Measurements from ENCODE around the gene CHRNB1. TPM values are rescaled to one million over a fixed set of nuclear protein-coding genes. Genes with fewer than 3 reads are reported as not detected.

Gene CHRNB1
- total and polyA plus RNA-seq, 2 donors from 2014 or later = 11.9 to 19.3 TPM

DNA sequence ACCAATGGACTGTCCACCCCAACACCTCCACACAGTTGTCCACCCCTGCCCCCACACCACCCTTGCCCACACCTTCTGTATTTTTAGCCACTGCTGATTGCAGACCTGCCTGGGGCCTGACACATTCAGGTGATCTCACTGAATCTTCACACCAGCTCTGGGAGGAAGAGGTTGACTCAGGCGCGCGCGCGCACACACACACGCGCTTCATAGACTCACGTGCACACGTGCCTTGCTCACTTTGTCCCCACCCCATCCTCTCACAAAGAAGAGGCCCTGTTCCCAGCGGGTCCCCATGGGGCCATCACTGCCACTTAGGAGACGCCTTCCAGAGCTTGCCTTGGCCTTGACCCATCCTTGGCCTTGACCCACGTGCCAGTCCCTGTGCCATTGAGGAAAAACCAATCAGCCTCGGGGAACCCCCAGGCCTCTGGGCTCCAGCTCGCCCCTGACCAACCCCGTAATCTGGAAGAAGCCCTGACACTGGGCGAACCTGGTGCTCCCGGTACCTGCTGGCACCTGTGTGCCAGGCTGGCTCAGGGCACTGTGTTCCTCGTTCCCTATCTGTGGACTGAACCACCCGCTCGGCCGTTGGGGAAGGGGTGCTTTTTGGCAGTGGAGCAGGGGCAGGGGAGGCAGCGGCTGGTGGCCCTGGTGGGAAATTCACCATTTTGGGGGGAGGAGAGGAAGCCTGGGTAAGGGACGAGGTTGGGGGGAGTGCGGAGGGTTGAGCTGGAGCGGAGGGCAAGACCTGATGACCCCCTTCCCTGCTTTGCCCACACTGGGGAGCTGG, 34.0 kb upstream of the CHRNB1 start:
- H3K36me3 ChIP-seq (ENCODE audit: control insufficient read depth in 2 of 3, insufficient read depth in 3 of 3, low read length in 3 of 3) = no peaks in the 10 kb centered on the region
- no peaks in the 10 kb centered on the region for H3K27me3 ChIP-seq (ENCODE audit: control insufficient read depth, insufficient read depth, low read length)
- no peak overlapping the region for H3K27ac ChIP-seq (ENCODE audit: low read depth in 2 of 2, low read length in 2 of 2)
- no peak overlapping the region for H3K9ac ChIP-seq (ENCODE audit: low read length in 3 of 3)
- intact Hi-C loops (cut with DNase I) = no loop called here
- no peaks in the 10 kb centered on the region for H3K4me1 ChIP-seq (ENCODE audit: control insufficient read depth in 2 of 3, insufficient read depth in 2 of 3, low read depth in 1 of 3, low read length in 3 of 3)
- H3K9me3 ChIP-seq (ENCODE audit: control insufficient read depth in 2 of 3, insufficient read depth in 1 of 3, low read length in 3 of 3) = no peaks in the 10 kb centered on the region
- no peak overlapping the region for H3K4me3 ChIP-seq (ENCODE audit: low read length in 3 of 3)
- TF ChIP-seq, protein P1, sequence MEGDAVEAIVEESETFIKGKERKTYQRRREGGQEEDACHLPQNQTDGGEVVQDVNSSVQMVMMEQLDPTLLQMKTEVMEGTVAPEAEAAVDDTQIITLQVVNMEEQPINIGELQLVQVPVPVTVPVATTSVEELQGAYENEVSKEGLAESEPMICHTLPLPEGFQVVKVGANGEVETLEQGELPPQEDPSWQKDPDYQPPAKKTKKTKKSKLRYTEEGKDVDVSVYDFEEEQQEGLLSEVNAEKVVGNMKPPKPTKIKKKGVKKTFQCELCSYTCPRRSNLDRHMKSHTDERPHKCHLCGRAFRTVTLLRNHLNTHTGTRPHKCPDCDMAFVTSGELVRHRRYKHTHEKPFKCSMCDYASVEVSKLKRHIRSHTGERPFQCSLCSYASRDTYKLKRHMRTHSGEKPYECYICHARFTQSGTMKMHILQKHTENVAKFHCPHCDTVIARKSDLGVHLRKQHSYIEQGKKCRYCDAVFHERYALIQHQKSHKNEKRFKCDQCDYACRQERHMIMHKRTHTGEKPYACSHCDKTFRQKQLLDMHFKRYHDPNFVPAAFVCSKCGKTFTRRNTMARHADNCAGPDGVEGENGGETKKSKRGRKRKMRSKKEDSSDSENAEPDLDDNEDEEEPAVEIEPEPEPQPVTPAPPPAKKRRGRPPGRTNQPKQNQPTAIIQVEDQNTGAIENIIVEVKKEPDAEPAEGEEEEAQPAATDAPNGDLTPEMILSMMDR (IDR thresholded peaks at IDR 0.05; ENCODE audit: borderline replicate concordance, extremely low read depth, insufficient read depth) = no peak
- FAIRE-seq = no peak
- no peak for DNase-seq

DNA sequence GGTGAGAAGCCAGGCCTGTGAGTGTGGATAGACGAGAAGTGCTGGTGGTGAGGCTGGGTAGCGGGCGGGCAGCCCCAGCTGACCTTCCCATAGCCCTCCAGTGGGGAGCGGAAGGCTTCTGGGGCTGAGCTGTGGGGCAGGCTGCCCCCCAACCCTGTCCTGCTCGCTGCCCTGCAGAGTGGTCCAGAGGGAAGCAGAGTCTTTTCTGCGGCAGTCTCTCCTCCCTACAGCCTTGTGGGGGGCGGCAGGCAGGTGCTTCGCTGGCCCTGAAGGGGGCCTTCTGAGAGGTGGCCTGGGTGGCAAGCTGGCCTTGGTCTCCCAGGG, 33.5 kb upstream of the CHRNB1 start:
- no peaks in the 10 kb centered on the region for H3K9me3 ChIP-seq (ENCODE audit: control insufficient read depth in 2 of 3, insufficient read depth in 1 of 3, low read length in 3 of 3)
- H3K4me1 ChIP-seq (ENCODE audit: control insufficient read depth in 2 of 3, insufficient read depth in 2 of 3, low read depth in 1 of 3, low read length in 3 of 3) = no peaks in the 10 kb centered on the region
- H3K36me3 ChIP-seq (ENCODE audit: control insufficient read depth in 2 of 3, insufficient read depth in 3 of 3, low read length in 3 of 3) = no peaks in the 10 kb centered on the region
- DNase-seq (no peak), FAIRE-seq (no peak)
- H3K9ac ChIP-seq (ENCODE audit: low read length in 3 of 3) = no peak overlapping the region
- H3K27ac ChIP-seq (ENCODE audit: low read depth in 2 of 2, low read length in 2 of 2) = no peak overlapping the region
- H3K27me3 ChIP-seq (ENCODE audit: control insufficient read depth, insufficient read depth, low read length) = no peaks in the 10 kb centered on the region
- intact Hi-C loops (cut with DNase I) = no loop called here
- TF ChIP-seq, protein P1 (IDR thresholded peaks at IDR 0.05; ENCODE audit: borderline replicate concordance, extremely low read depth, insufficient read depth) = no peak
- no peak overlapping the region for H3K4me3 ChIP-seq (ENCODE audit: low read length in 3 of 3)

DNA sequence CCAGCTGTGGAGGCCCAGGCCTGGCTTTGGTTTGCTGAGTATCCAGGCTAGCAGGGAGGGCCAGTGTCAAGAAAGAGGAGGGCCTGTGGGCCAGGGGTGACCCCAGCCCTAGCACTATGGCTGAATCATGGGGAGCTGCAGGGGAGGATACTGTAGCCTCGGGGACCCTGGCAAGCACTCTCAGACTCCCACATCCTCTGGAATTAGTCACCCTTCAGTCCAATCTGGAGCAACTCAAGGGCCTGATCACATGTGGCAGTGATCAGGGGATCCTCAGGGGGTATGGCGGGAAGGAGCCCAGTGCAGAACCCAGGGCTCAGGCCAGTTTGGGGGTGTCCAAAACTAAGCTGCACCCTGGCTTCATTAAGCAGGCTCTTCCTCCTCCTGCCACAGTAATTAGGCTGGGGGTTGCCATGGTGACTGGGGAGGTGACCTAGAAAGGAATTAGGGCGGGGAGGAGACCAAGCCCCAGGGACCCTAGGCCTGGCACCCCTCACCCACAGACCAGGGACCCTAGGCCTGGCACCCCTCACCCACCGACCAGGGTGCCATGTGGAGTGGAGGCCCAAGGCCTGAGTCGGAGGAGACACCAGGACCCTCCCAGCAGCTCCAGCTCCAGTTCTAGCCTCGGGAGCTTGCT, 31.4 kb upstream of the CHRNB1 start:
- no peaks in the 10 kb centered on the region for H3K36me3 ChIP-seq (ENCODE audit: control insufficient read depth in 2 of 3, insufficient read depth in 3 of 3, low read length in 3 of 3)
- H3K27me3 ChIP-seq (ENCODE audit: control insufficient read depth, insufficient read depth, low read length) = no peaks in the 10 kb centered on the region
- TF ChIP-seq, protein P1 (IDR thresholded peaks at IDR 0.05; ENCODE audit: borderline replicate concordance, extremely low read depth, insufficient read depth) = no peak
- H3K9ac ChIP-seq (ENCODE audit: low read length in 3 of 3) = no peak overlapping the region
- no peaks in the 10 kb centered on the region for H3K9me3 ChIP-seq (ENCODE audit: control insufficient read depth in 2 of 3, insufficient read depth in 1 of 3, low read length in 3 of 3)
- no peak overlapping the region for H3K4me3 ChIP-seq (ENCODE audit: low read length in 3 of 3)
- intact Hi-C loops (cut with DNase I) = no loop called here
- H3K4me1 ChIP-seq (ENCODE audit: control insufficient read depth in 2 of 3, insufficient read depth in 2 of 3, low read depth in 1 of 3, low read length in 3 of 3) = no peaks in the 10 kb centered on the region
- DNase-seq = no peak
- no peak overlapping the region for H3K27ac ChIP-seq (ENCODE audit: low read depth in 2 of 2, low read length in 2 of 2)
- FAIRE-seq = no peak

Data from kidney (tissue), 14 donors.